C4-2B (cell line): ENCODE measurements around the gene PEPD.
A peak's percentile ranks its signal among the peaks of the same experiment; 100 is the strongest.

Source experiments
- H3K27ac ChIP-seq: fragments of 450-650 bp; 2 replicates; pipeline ENCODE4 v1.5.1; 2017
- ZFX ChIP-seq: fragments of 450-650 bp; IDR thresholded peaks from 2 replicates; pipeline ENCODE4 v1.6.1; 2017
- TF ChIP-seq, protein P1 (sequence below): fragments of 450-650 bp; conservative IDR thresholded peaks from 2 replicates; pipeline ENCODE4 v1.5.1; 2017; ENCODE audit warnings: mild to moderate bottlenecking

Gene PEPD

DNA sequence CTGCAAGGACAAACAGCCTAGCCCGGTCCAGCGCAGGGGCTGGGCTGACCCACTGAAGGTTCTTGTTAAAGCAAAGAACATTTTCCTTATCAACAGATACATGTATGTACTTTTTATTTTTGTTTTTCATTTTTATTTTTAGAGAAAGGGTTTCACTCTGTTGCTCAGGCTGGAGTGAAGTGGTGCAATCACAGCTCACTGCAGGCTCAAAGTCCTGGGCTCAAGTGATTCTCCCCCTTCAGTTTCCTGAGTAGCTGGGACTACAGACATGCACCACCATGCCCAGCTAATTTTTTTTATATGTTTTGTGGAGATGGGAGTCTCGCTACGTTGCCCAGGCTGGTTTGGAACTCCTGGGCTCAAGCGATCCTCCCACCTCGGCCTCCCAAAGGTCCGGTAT lies 100.2 kb downstream of the PEPD start:
- TF ChIP-seq, protein P1, sequence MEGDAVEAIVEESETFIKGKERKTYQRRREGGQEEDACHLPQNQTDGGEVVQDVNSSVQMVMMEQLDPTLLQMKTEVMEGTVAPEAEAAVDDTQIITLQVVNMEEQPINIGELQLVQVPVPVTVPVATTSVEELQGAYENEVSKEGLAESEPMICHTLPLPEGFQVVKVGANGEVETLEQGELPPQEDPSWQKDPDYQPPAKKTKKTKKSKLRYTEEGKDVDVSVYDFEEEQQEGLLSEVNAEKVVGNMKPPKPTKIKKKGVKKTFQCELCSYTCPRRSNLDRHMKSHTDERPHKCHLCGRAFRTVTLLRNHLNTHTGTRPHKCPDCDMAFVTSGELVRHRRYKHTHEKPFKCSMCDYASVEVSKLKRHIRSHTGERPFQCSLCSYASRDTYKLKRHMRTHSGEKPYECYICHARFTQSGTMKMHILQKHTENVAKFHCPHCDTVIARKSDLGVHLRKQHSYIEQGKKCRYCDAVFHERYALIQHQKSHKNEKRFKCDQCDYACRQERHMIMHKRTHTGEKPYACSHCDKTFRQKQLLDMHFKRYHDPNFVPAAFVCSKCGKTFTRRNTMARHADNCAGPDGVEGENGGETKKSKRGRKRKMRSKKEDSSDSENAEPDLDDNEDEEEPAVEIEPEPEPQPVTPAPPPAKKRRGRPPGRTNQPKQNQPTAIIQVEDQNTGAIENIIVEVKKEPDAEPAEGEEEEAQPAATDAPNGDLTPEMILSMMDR = no peak
- TF ChIP-seq ZFX = no peak
- H3K27ac ChIP-seq = no peak overlapping the region

DNA sequence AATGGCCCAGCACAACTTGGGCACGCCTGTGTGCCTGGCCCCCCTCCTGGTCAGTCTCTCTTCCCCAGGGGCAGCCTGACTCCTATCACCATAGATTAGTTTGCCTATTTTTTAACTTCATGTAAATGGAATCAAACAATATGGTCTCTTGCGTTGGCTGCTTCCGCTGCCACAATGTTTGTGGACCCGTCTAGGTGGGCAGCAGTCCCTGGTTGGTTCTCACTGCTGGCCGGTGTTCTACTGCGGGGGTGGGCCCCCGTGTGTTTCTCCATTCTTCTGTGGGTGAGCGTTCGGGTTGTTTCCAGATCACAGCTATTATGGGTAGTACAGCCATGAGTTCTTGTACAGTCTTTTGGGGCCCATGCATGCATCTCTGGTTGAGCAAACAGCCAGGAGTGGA lies 100.8 kb downstream of the PEPD start:
- no peak overlapping the region for H3K27ac ChIP-seq
- no peak for TF ChIP-seq ZFX
- TF ChIP-seq, protein P1 = no peak

DNA sequence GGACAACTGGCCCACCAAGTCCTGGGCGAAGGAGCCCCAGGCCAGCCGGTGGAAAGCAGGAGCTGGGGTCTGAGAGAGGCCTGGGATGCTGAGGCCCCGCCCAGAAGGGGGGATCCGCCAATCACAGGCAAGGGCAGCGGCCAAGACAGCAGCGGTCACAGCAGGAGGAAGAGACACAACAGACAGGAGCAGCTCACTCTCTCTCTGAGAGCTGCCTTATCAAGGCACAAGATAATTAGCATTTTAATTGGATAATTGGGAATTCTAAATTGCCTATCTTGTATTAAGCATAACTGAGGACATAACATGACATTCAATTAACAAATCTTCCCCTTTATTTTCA lies 101.8 kb downstream of the PEPD start:
- TF ChIP-seq, protein P1 = no peak
- TF ChIP-seq ZFX = no peak
- no peak overlapping the region for H3K27ac ChIP-seq

DNA sequence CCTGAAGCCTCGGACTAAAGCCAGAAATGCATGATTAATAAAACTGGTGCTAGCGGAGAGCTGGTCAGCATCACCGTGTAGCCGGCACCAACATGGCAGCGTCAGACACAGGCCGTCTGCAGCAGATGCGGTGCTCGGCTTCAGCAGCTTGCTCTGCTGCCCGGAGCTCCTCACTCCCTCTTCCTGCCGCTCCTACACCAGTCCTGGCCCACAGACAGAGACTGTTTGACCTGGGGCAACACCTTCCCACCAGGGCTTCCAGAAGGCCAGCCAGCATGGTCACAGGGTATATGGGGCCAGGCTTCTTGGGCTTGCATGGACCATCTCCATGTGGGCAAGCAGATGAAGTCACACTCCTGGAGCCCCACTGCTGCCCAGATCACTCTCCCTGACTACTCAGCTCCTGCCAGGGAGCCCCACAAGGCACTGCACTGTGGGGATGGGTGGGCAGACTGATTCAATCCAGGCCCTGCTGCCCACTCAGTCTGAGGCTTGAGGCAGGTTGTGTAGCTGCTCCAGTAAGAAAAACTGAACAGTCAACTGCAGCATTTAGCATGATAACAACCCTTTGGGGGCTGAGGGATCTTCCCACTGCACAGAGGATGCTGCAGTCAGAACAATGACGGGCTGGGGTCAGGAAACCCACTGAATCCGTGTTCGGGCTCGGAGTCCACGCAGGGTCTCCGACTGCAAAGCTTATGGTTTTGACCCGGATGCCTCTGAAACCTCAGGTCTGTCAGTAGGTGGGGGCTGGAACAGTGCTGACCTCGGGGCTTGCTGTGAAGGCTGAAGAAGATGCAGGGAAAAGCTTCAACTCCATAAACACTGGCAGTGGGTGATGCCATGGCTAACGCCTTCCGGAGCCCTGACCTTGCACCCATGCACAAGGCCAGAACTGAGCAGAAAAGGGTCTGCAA lies 102.5 kb downstream of the PEPD start:
- TF ChIP-seq, protein P1 = no peak
- no peak for TF ChIP-seq ZFX
- no peak overlapping the region for H3K27ac ChIP-seq

DNA sequence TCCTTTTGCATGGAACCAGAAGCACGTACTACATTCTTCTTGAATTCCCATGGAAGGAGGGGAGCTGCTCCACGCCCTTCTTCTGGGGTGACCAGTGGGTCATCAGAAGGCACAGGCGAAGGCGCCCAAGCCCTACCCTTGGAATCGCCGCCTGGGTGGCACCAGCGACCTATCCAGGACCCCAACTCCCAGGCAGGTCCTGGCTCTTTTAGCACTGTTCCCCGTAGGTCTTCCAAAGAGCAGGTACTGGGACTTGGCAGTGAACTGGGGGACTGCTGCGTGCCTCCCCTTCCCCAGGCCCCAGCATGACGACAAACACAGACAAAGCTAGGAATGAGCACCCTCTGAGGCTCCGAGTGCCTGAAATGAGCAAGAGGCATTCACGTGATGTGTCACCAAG lies 103.1 kb downstream of the PEPD start:
- TF ChIP-seq ZFX = no peak
- TF ChIP-seq, protein P1 = no peak

DNA sequence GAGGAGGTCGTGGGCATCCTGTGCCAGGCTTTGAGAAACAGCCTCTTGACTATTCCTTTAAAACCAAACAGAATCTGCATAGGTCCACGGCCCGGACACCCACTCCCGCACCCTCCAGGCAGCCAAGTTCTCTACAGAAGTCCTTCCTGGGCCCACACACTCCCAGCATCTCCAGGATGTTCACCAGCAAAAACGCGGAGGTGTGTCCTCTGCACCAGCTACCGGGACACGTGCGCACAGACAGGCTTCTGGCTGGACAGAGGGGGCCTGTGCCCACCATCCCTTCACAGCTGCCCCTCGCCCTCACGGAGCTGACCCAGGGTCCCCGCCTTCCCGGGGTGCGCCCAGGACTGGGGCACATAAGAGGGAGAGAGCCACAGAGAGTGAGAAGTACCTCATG lies 103.8 kb downstream of the PEPD start:
- TF ChIP-seq ZFX = no peak
- TF ChIP-seq, protein P1 = no peak
- no peak overlapping the region for H3K27ac ChIP-seq

More for the DNA sequence above, 103.1 kb downstream of the PEPD start:
- H3K27ac ChIP-seq = no peak overlapping the region

DNA sequence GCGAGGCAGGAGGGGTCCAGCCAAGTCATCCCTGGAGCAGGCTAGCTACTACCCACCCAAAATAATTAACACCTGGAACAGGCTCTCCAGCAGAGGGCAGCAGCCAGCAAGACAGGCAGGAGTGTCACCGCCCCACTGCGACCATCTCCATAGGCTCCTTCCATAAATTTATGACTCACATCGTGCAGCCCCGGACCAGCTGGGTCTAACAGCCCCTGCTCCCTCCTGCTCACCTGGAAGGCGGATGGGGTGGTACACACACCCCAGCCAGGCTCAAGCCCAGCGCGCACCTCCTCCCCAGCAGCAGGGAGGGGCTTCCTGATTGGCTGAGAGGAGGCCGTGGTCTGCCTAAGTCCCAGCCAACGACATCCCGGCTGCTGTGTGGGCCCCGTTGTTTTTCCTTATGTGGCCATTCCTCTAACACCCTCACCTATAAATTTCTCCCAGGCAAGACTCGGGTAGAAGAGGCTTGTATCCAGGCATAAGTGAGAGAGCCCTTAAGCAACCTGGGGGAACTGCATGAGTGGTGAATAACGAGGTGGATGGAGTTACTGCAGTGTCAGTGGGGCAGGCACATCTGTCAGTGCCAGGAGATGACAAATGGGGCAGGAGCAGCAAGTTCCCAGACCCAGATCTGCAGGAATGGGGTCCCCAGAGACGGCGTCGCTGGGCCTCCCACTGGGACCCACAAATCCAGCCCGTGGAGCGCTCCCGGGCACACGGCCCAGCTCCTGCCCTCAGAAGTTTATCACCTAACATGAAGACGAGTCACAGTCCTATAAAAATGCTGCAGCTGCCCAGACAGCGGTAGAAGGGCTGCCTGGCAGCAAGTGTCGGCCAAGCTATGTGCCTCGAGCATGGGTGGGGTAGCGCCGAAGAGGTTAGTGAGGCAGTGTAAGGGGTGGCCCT lies 105.0 kb downstream of the PEPD start:
- H3K27ac ChIP-seq = no peak overlapping the region
- TF ChIP-seq, protein P1 = peak; percentile 91
- no peak for TF ChIP-seq ZFX
